Fibroblast of villous mesenchyme (primary cell): ENCODE results near the gene ZDHHC5. TPM values are rescaled to one million over a fixed set of nuclear protein-coding genes. Genes with fewer than 3 reads are reported as not detected.

Experiments used
- DNase-seq: peaks from one replicate; pipeline ENCODE4 v3.0.0-alpha.2; 2010; ENCODE audit warnings: low read depth
- H3K4me3 ChIP-seq: 2 replicates; pipeline ENCODE4 v1.5.1; 2011; ENCODE audit warnings: low read depth, mild to moderate bottlenecking, low read length
- total RNA-seq: library from RNA; depleted of rRNA; stranded (reverse); fragments of >200 nt; gene quantifications from 2 replicates; pipeline ENCODE4 v1.2.3, GENCODE V29; 2012
- TF ChIP-seq, protein P1 (sequence below): IDR thresholded peaks from 2 replicates; pipeline ENCODE4 v1.5.1; 2012; ENCODE audit warnings: low read depth, mild to moderate bottlenecking, low read length; ENCODE audit not compliant: insufficient read depth

ZDHHC5 gene
- total RNA-seq, 1 donor = 59.6 TPM

DNA sequence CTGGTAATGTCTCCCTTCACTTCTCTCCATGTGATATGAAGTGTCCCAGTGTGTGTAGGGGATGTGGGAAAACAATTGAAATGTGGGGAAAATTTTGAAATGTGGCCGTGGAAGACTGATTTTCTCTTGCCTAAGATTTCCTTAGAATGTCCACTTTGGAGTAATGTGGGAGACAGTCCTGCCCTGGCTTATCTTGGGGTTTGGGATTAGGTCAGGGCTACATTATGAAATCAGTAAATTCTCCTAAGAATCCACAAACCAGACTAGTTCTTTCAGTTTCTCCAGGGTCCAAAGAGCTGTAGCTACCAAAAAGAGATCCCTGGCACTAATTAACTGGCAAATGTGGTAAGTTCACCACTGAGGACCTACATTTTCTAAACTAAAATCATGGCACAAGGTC, 41.0 kb upstream of the ZDHHC5 start:
- TF ChIP-seq, protein P1, sequence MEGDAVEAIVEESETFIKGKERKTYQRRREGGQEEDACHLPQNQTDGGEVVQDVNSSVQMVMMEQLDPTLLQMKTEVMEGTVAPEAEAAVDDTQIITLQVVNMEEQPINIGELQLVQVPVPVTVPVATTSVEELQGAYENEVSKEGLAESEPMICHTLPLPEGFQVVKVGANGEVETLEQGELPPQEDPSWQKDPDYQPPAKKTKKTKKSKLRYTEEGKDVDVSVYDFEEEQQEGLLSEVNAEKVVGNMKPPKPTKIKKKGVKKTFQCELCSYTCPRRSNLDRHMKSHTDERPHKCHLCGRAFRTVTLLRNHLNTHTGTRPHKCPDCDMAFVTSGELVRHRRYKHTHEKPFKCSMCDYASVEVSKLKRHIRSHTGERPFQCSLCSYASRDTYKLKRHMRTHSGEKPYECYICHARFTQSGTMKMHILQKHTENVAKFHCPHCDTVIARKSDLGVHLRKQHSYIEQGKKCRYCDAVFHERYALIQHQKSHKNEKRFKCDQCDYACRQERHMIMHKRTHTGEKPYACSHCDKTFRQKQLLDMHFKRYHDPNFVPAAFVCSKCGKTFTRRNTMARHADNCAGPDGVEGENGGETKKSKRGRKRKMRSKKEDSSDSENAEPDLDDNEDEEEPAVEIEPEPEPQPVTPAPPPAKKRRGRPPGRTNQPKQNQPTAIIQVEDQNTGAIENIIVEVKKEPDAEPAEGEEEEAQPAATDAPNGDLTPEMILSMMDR = no peak
- H3K4me3 ChIP-seq = no peak overlapping the region
- DNase-seq = peak; percentile 52

DNA sequence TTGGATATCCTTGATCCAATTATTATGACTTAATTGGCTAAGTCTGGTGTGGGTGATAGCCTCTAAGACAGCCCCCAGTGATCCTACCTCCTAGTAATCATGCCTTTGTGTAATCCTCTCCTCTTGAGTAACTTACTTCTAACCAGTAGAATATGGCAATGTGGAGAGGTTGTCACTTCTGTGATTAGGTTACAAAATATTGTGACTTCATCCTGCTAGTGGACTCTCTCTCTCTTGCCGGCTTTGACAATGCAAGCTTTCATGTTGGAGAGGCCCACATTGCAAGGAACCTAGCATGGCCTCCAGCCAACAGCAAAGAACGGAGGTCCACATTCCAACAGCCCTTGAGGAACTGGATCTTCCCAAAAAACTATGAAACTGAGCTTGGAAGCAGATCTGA, 37.7 kb upstream of the ZDHHC5 start:
- TF ChIP-seq, protein P1 = no peak
- no peak for DNase-seq
- no peak overlapping the region for H3K4me3 ChIP-seq

- H3K4me3 ChIP-seq = no peak overlapping the region
- no peak for DNase-seq
- TF ChIP-seq, protein P1 = no peak
Measured at GRCh38 chr11:57632116-57632515, 35.8 kb upstream of the ZDHHC5 start.

GRCh38 chr11:57633394-57634070, 34.4 kb upstream of the ZDHHC5 start:
- no peak for DNase-seq
- H3K4me3 ChIP-seq = no peak overlapping the region
- TF ChIP-seq, protein P1 = no peak

DNA sequence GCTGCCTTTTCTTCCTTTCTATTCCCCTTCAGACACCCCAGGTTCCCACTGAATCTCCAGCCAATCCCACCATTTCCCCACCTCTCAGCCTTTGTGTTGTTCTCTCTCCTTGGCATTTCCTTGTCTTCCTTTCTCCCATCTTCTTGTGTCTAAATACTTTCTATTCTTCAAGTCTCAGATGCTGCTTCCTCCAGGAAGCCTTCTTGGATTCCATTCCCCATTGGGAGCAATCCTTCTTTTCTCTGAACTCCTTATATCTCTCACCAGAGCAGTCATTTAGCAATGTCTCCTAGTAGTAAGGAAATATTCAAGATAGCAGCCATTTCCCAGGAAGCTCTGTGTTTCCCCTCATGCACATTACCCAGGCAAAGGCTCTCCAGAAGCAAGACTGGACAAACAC, 33.6 kb upstream of the ZDHHC5 start:
- TF ChIP-seq, protein P1 = no peak
- H3K4me3 ChIP-seq = no peak overlapping the region
- DNase-seq = no peak

- no peak overlapping the region for H3K4me3 ChIP-seq
- TF ChIP-seq, protein P1 = no peak
- DNase-seq = no peak
Measured at GRCh38 chr11:57635246-57635645, 32.7 kb upstream of the ZDHHC5 start.

GRCh38 chr11:57637626-57638004, 30.3 kb upstream of the ZDHHC5 start:
- peak; percentile 21 for DNase-seq
- H3K4me3 ChIP-seq = peak overlapping the region; percentile 99
- TF ChIP-seq, protein P1 = no peak
